CD14-positive monocyte (primary cell): ENCODE measurements around the gene ISY1. TPM values are rescaled to one million over a fixed set of nuclear protein-coding genes. Genes with fewer than 3 reads are reported as not detected.

Source experiments
- DNase-seq, 3 donors: peaks; one replicate each; pipeline ENCODE4 v3.0.0-alpha.2; 2011 to 2022
- H2AFZ ChIP-seq: 2 replicates; pipeline ENCODE4 v1.6.0; 2012; ENCODE audit warnings: mild to moderate bottlenecking, low read depth, low read length, inconsistent platforms; ENCODE audit not compliant: insufficient read depth, poor library complexity, severe bottlenecking
- H3K27ac ChIP-seq, 2 donors: 1 replicate in 1 of 2; 2 replicates in 1 of 2; pipeline ENCODE4 v1.5.1; 2012 to 2013; ENCODE audit warnings: low read length in 2 of 2, control low read depth in 1 of 2, inconsistent platforms in 1 of 2, low read depth in 1 of 2, mild to moderate bottlenecking in 1 of 2
- H3K27me3 ChIP-seq, 2 donors: one replicate each; pipeline versions ENCODE4 v1.6.0 to v1.6.1; 2011 to 2013; ENCODE audit warnings: low read length in 2 of 2; ENCODE audit not compliant: control insufficient read depth in 2 of 2, insufficient read depth in 2 of 2
- H3K36me3 ChIP-seq, 2 donors: replicated peaks in 1 of 2; 1 replicate in 1 of 2; 2 replicates in 1 of 2; pipeline versions ENCODE4 v1.5.1 to v1.6.1; 2012 to 2013; ENCODE audit warnings: low read length in 2 of 2, control low read depth in 1 of 2, inconsistent platforms in 1 of 2, mild to moderate bottlenecking in 1 of 2; ENCODE audit not compliant: insufficient read depth in 2 of 2, control insufficient read depth in 1 of 2
- H3K4me1 ChIP-seq, 2 donors: 1 replicate in 1 of 2; 2 replicates in 1 of 2; pipeline versions ENCODE4 v1.5.1 to v1.6.1; 2012 to 2013; ENCODE audit warnings: low read length in 2 of 2, control low read depth in 1 of 2, inconsistent platforms in 1 of 2, mild to moderate bottlenecking in 1 of 2, moderate library complexity in 1 of 2; ENCODE audit not compliant: insufficient read depth in 2 of 2, control insufficient read depth in 1 of 2
- H3K4me2 ChIP-seq: replicated peaks from 2 replicates; pipeline ENCODE3; 2012; ENCODE audit warnings: low read length, moderate library complexity, mild to moderate bottlenecking; ENCODE audit not compliant: poor library complexity, severe bottlenecking; ENCODE audit errors: extremely low read depth
- H3K4me3 ChIP-seq, 3 experiments: fragments of 200-600 bp in 1 of 3; sonication (generic) in 1 of 3; replicated peaks in 1 of 3; 1 replicate in 2 of 3; 2 replicates in 1 of 3; pipeline ENCODE4 v1.5.1; 2011 to 2013; ENCODE audit warnings: low read length in 3 of 3, mild to moderate bottlenecking in 3 of 3, control low read depth in 2 of 3, low read depth in 2 of 3, inconsistent platforms in 1 of 3, moderate library complexity in 1 of 3
- H3K79me2 ChIP-seq: 2 replicates; pipeline ENCODE4 v1.6.0; 2012; ENCODE audit warnings: mild to moderate bottlenecking, control low read depth, inconsistent platforms, low read length, moderate library complexity; ENCODE audit not compliant: insufficient read depth
- H3K9ac ChIP-seq: 2 replicates; pipeline ENCODE4 v1.6.0; 2017; ENCODE audit warnings: low read length, mild to moderate bottlenecking; ENCODE audit not compliant: insufficient read depth, poor library complexity, severe bottlenecking
- H3K9me3 ChIP-seq, 2 donors: replicated peaks in 1 of 2; 1 replicate in 1 of 2; 2 replicates in 1 of 2; pipeline versions ENCODE4 v1.5.1 to v1.6.1; 2012 to 2013; ENCODE audit warnings: low read length in 2 of 2, control low read depth in 1 of 2; ENCODE audit not compliant: control insufficient read depth in 1 of 2, insufficient read depth in 1 of 2
- H4K20me1 ChIP-seq: 2 replicates; pipeline ENCODE4 v1.6.0; 2012; ENCODE audit warnings: mild to moderate bottlenecking, low read length, control low read depth, moderate library complexity; ENCODE audit not compliant: insufficient read depth
- H3K27ac Mint-ChIP-seq, 7 donors: one replicate each; pipeline ENCODE4 v1.8.0; 2020; ENCODE audit warnings: mild to moderate bottlenecking in 7 of 7, mixed read lengths in 7 of 7, moderate library complexity in 6 of 7, inconsistent platforms in 2 of 7
- H3K27me3 Mint-ChIP-seq, 3 donors: one replicate each; pipeline ENCODE4 v1.8.0; 2021 to 2022; ENCODE audit warnings: low read depth in 3 of 3, mild to moderate bottlenecking in 3 of 3, mixed read lengths in 3 of 3, moderate library complexity in 3 of 3, inconsistent platforms in 1 of 3
- H3K36me3 Mint-ChIP-seq, 2 donors: one replicate each; pipeline ENCODE4 v1.8.0; 2020; ENCODE audit warnings: mixed read lengths in 2 of 2, inconsistent platforms in 1 of 2, mild to moderate bottlenecking in 1 of 2
- H3K4me1 Mint-ChIP-seq: one replicate; pipeline ENCODE4 v1.8.0; 2020; ENCODE audit warnings: mild to moderate bottlenecking, mixed read lengths
- H3K4me3 Mint-ChIP-seq, 2 donors: one replicate each; pipeline ENCODE4 v1.8.0; 2020; ENCODE audit warnings: mild to moderate bottlenecking in 2 of 2, mixed read lengths in 2 of 2, moderate library complexity in 1 of 2
- H3K9me3 Mint-ChIP-seq, 7 donors: one replicate each; pipeline ENCODE4 v1.8.0; 2020 to 2022; ENCODE audit warnings: mixed read lengths in 7 of 7, mild to moderate bottlenecking in 6 of 7, moderate library complexity in 6 of 7, inconsistent platforms in 2 of 7
- WGBS: methylation state at CpG from one replicate; pipeline ENCODE4 v1.1.5; 2013; ENCODE audit warnings: missing lambda C conversion rate; ENCODE audit not compliant: insufficient coverage; 5-methylcytosine and 5-hydroxymethylcytosine counted together
- intact Hi-C, 2 donors: fragments of 100-400 bp; cut with micrococcal nuclease; formaldehyde crosslinking; loops; one replicate each; pipeline versions ENCODE4 v1.15.0 to v1.15.1; 2023
- polyA plus RNA-seq, 3 donors: library from polyadenylated mRNA; depleted of rRNA in 1 of 3; unstranded in 2 of 3; stranded (reverse) in 1 of 3; fragments of 300-500 nt in 2 of 3; fragments of >200 nt in 1 of 3; fragmentation: Illumina TruSeq in 2 of 3; gene quantifications; 1 replicate in 2 of 3; 2 replicates in 1 of 3; pipeline ENCODE4 v1.2.3, GENCODE V29; 2012 to 2021
- TF ChIP-seq, protein P1 (sequence below): fragments of 200-600 bp; IDR thresholded peaks from one replicate; pipeline ENCODE4 v1.8.0; 2022; ENCODE audit warnings: antibody characterized with exemption, mild to moderate bottlenecking

ISY1 gene
- polyA plus RNA-seq, 3 donors = 25.2 to 70.7 (median 67.9) TPM

DNA sequence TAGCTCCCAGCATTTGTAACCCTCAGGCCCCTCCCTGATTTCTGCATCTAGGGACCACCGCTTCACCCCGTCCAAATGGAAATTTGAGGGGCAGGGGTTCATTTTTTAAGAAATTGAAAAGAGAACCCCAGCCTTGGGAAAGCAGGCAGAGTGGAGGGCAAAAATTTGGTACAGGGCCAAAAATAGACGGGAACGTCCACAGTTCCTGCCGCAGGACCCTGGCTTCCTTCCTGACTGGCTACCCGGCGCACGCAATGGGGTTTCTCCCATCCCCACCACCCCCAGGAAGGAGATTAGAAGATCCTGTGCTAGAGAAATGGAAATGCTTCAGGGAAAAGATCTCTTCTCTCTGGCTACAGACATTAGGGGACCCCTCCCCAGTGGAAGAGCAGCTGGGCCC is 79.4 kb downstream of the ISY1 start:
- WGBS = no CpG with 5 or more reads among the region's 8 CpGs
- no peaks in the 10 kb centered on the region for H3K9me3 ChIP-seq
- intact Hi-C loops = no loop called here
- no peak overlapping the region for H3K9ac ChIP-seq
- no peaks in the 10 kb centered on the region for H4K20me1 ChIP-seq
- peaks cover 2% of the 10 kb centered on the region for H3K4me1 Mint-ChIP-seq
- no peak overlapping the region for H3K4me3 Mint-ChIP-seq
- H3K36me3 Mint-ChIP-seq = no peaks in the 10 kb centered on the region
- H3K27ac Mint-ChIP-seq = no peak overlapping the region
- no peak overlapping the region for H3K27ac ChIP-seq
- no peaks in the 10 kb centered on the region for H3K27me3 ChIP-seq
- H3K79me2 ChIP-seq = no peaks in the 10 kb centered on the region
- H3K9me3 Mint-ChIP-seq = peaks cover 0 to 2% (median 0%) of the 10 kb centered on the region in 7 donors
- no peak for DNase-seq
- TF ChIP-seq, protein P1, sequence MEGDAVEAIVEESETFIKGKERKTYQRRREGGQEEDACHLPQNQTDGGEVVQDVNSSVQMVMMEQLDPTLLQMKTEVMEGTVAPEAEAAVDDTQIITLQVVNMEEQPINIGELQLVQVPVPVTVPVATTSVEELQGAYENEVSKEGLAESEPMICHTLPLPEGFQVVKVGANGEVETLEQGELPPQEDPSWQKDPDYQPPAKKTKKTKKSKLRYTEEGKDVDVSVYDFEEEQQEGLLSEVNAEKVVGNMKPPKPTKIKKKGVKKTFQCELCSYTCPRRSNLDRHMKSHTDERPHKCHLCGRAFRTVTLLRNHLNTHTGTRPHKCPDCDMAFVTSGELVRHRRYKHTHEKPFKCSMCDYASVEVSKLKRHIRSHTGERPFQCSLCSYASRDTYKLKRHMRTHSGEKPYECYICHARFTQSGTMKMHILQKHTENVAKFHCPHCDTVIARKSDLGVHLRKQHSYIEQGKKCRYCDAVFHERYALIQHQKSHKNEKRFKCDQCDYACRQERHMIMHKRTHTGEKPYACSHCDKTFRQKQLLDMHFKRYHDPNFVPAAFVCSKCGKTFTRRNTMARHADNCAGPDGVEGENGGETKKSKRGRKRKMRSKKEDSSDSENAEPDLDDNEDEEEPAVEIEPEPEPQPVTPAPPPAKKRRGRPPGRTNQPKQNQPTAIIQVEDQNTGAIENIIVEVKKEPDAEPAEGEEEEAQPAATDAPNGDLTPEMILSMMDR = no peak
- no peaks in the 10 kb centered on the region for H3K36me3 ChIP-seq
- no peak overlapping the region for H3K4me2 ChIP-seq
- peaks cover 4 to 9% (median 4%) of the 10 kb centered on the region in 3 donors for H3K27me3 Mint-ChIP-seq
- no peak overlapping the region for H2AFZ ChIP-seq
- no peaks in the 10 kb centered on the region for H3K4me1 ChIP-seq
- H3K4me3 ChIP-seq = no peak overlapping the region

DNA sequence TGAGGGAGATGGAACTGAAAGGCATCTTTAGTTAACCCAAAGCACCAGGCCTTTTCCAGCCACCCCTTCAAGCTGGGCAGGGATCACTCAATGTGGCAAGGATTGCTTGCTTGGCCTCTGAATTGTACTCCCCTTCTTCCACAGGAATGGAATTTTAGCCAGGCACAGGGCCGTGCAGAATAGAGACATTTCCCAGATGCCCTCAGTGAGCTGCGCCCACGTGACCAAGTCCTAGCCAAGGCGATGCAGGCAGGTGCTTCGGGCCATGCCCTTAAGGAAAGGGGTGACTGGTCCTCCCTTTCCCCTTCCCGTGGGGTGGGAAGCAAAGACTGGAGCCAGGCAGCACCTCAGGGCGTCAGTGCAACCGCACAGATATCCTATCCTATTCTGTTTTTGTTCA is 82.4 kb downstream of the ISY1 start:
- Histone ChIP-seq H3K36me3 (no peaks in the 10 kb centered on the region), H4K20me1 (no peaks in the 10 kb centered on the region), H3K9me3 (no peaks in the 10 kb centered on the region), H3K4me3 (no peak overlapping the region), H3K79me2 (no peaks in the 10 kb centered on the region), H3K4me2 (no peak overlapping the region), H3K27ac (no peak overlapping the region), H3K4me1 (no peaks in the 10 kb centered on the region), H3K9ac (no peak overlapping the region), H2AFZ (no peak overlapping the region), H3K27me3 (no peaks in the 10 kb centered on the region)
- Mint-ChIP-seq H3K4me3 (no peak overlapping the region), H3K9me3 (peaks cover 0 to 3% (median 0%) of the 10 kb centered on the region in 7 donors), H3K4me1 (peaks cover 2% of the 10 kb centered on the region), H3K36me3 (no peaks in the 10 kb centered on the region), H3K27me3 (peaks cover 3 to 9% (median 4%) of the 10 kb centered on the region in 3 donors), H3K27ac (no peak overlapping the region)
- 92% methylated on average over 5 of the region's 8 CpGs for WGBS
- TF ChIP-seq, protein P1 = no peak
- DNase-seq = no peak
- intact Hi-C loops = no loop called here

Other genes starting within 250 kb of the ISY1 start
- gene CFAP92, start 167.0 kb downstream of the ISY1 start, polyA plus RNA-seq = under 1 TPM; 0.12 to 0.50 (median 0.19) TPM
- gene EFCC1, start 159.8 kb downstream of the ISY1 start, polyA plus RNA-seq = under 1 TPM in 2 of 3 donors, not detected in 1; 0.11 to 0.15 TPM
- gene GP9, start 100.3 kb downstream of the ISY1 start, polyA plus RNA-seq = 1 to 10 TPM in 1 of 3 donors, under 1 TPM in 1, not detected in 1; 0.74 to 2.7 TPM
- gene RAB43, start 39.3 kb downstream of the ISY1 start, polyA plus RNA-seq = 10 to 100 TPM in 1 of 3 donors, 1 to 10 TPM in 2; 7.1 to 15.5 (median 8.5) TPM
- 100 to 1,000 TPM; 354 to 946 (median 845) TPM for gene CNBP, start 22.8 kb upstream of the ISY1 start, polyA plus RNA-seq
- 10 to 100 TPM; 59.9 to 94.5 (median 60.2) TPM for gene COPG1, start 88.5 kb upstream of the ISY1 start, polyA plus RNA-seq
- 10 to 100 TPM; 11.9 to 23.0 (median 18.0) TPM for gene HMCES, start 117.8 kb upstream of the ISY1 start, polyA plus RNA-seq